NK-92 (cell line): ENCODE results near the gene LIN7C.
"Not testable (repeated sequence)": the region's sequence is repeated elsewhere in the genome, so short reads cannot be mapped to it uniquely, and the experiment has no call there.

Experiments
- DNase-seq: peaks from one replicate; lab custom pipeline; 2025; ENCODE audit not compliant: unreplicated experiment; lab: John Stamatoyannopoulos, UW

The LIN7C gene

DNA sequence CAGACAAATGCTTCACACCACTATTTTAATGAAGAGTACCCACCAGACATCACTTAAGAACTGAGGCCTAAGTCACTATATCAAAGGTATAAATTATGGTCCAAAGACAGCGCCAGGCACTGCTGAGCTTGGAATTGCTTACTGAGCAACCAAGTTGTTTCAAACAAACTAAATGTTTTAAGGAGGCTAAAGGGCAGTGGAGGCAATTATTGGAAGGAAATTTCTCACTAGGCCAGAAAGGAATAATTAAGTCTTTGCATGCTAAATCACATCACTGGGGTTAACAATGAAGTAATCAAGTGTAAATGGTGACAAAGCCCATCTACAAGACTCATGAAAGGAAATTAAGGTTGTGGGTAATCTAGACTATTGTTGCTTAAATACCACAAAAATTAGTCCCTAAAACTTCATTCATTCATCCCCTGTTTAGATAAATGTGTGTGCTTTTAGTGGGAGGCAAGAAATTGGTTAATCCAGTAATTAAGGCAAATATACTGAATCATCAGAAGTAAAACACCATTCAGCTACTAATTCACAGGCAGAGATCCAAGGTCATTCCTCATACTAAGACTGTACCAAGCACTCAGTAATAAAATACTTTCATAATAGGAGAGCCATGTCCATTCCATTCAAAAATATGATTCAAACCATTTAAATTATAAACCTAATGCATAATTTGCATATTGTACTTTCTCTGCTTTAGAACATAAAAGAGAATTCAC is 55.2 kb downstream of the LIN7C start:
- no peak for DNase-seq

DNA sequence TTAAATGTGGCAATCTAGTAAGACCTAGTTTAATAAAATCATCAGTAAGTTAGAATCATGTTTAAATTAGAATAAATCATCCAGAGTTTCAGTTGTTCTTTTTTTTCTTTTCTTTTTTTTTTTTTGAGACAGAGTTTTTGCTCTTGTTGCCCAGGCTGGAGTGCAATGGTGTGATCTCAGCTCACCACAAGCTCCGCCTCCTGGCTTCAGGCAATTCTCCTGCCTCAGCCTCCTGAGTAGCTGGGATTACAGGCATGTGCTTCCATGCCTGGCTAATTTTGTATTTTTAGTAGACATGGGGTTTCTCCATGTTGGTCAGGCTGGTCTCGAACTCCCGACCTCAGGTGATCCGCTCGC is 58.4 kb downstream of the LIN7C start:
- not testable (repeated sequence) for DNase-seq

DNA sequence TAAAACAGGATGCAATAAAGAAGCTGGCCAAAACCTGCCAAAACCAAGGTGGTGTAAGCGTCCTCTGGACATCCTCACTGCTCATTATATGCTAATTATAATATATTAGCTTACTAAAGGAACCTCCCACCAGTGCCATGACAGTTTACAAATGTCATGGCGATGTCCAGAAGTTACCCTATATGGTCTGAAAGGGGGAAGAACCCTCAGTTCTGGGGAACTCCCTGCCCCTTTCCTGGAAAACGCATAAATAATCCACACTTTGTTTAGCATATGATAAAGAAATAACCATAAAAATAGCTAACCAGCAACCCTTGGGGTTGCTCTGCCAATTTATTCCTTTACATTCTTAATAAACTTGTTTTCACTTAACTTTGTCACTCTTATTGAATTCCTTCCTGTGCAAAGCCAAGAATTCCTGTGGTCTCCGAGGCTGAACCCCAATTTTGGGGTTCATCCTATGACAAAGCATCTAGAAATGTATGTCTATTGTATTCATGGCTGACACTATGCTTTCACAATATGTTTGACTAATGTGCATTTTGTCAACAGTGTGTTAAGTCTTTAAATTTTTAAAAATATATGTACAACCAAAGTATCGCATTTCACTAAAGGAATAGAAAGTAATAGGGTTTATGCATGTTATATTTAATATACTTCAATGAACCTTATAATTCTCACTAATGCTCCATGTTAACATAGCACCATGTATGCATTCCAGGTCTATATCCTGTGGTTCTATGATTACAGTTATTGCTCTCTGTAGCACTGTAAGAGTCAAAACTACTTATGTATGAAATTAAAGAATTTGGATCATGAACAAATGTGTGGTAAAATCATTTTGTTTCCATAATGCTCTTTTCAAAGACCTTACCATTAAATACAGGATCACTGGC is 59.0 kb downstream of the LIN7C start:
- DNase-seq: no peak

DNA sequence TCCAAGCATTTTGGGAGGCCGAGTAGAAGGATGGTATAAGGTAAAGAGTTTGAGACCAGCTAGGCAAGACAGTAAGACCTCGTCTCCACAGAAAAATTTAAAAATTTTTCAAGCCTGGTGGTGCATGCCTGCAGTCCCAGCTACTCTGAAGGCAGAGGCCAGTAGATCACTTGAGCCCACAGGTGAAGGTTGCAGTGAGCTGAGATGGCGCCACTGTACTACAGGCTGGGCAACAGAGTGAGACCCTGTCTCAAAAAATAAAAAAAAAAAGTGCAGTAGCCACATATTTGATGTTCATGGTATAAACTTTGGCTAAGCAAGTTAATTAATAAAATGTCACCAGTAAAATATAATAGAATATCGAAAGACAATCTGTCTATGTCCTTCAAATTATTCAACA is 60.9 kb downstream of the LIN7C start:
- DNase-seq: no peak

DNA sequence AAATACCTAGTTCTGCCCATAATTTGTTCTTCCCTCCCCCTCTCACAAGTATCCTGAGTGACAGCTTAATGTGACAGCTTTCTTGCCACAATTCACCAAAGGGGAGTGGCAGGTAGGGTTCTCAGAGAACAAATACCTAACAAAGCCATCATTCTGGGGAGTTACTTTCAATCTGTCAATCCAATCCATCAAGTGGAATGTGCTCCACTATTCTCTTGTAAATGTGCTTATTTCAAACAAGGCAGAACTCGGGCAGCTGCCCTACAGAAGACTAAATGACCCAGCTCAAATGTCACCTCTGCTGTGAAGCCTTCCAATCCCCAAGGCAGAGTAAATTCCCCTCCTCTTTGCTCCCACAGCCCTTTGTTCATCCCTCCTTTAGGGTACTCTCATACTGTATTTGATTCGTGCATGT is 61.8 kb downstream of the LIN7C start:
- no peak for DNase-seq
